SK-N-SH treated with all-trans-retinoic acid at 6 μM for 48 hours (cell line): ENCODE results near the gene CACNA1I.

ENCODE experiments used
- ATAC-seq: fragments of 200-7000 bp; cut with Tn5 transposase; 3 replicates; pipeline ENCODE4 v1.9.1; 2020; ENCODE audit warnings: mild to moderate bottlenecking, moderate library complexity
- ARNTL ChIP-seq: fragments of 450-650 bp; formaldehyde crosslinking; IDR thresholded peaks from 2 replicates; pipeline ENCODE4 v1.5.0; 2020; ENCODE audit warnings: low read depth, mild to moderate bottlenecking, moderate library complexity, borderline replicate concordance
- BACH2 ChIP-seq: fragments of 250-450 bp; sonication (Bioruptor Pico); IDR thresholded peaks from 2 replicates; pipeline ENCODE4 v1.9.0; 2021; ENCODE audit warnings: mild to moderate bottlenecking, borderline replicate concordance
- CSDC2 ChIP-seq: fragments of 250-450 bp; sonication (Bioruptor Pico); IDR thresholded peaks from 2 replicates; pipeline ENCODE4 v1.5.0; 2020; ENCODE audit warnings: mild to moderate bottlenecking, moderate library complexity
- ESRRG ChIP-seq: fragments of 250-450 bp; sonication (Bioruptor Pico); IDR thresholded peaks from 2 replicates; pipeline ENCODE4 v1.6.1; 2021; ENCODE audit warnings: mild to moderate bottlenecking
- GLIS3 ChIP-seq: fragments of 250-450 bp; sonication (Bioruptor Pico); IDR thresholded peaks from 2 replicates; pipeline ENCODE4 v1.5.0; 2020; ENCODE audit warnings: mild to moderate bottlenecking, moderate library complexity
- OSR1 ChIP-seq: fragments of 250-450 bp; sonication (Bioruptor Pico); IDR thresholded peaks from 2 replicates; pipeline ENCODE4 v1.8.0; 2022; ENCODE audit warnings: moderate library complexity, mild to moderate bottlenecking, inconsistent platforms
- PPARA ChIP-seq: fragments of 250-450 bp; sonication (Bioruptor Pico); IDR thresholded peaks from 2 replicates; pipeline ENCODE4 v1.5.0; 2020; ENCODE audit warnings: mild to moderate bottlenecking, borderline replicate concordance
- RARB ChIP-seq: fragments of 250-450 bp; sonication (Bioruptor Pico); IDR thresholded peaks from 2 replicates; pipeline ENCODE4 v1.8.0; 2021; ENCODE audit warnings: mild to moderate bottlenecking, moderate library complexity
- SNAI2 ChIP-seq: fragments of 250-450 bp; sonication (Bioruptor Pico); IDR thresholded peaks from 2 replicates; pipeline ENCODE4 v1.5.0; 2020; ENCODE audit warnings: mild to moderate bottlenecking, moderate library complexity
- TCF4 ChIP-seq: fragments of 250-450 bp; sonication (Bioruptor Pico); IDR thresholded peaks from 2 replicates; pipeline ENCODE4 v1.8.0; 2021; ENCODE audit warnings: mild to moderate bottlenecking, moderate library complexity, borderline replicate concordance
- TOX ChIP-seq: fragments of 250-450 bp; sonication (Bioruptor Pico); IDR thresholded peaks from 2 replicates; pipeline ENCODE4 v1.8.0; 2021; ENCODE audit warnings: mild to moderate bottlenecking, moderate library complexity, borderline replicate concordance
- ZC3H10 ChIP-seq: fragments of 250-450 bp; sonication (Bioruptor Pico); IDR thresholded peaks from 2 replicates; pipeline ENCODE4 v1.5.1; 2021; ENCODE audit warnings: mild to moderate bottlenecking, moderate library complexity
- ZFP3 ChIP-seq: fragments of 250-450 bp; sonication (Bioruptor Pico); IDR thresholded peaks from 2 replicates; pipeline ENCODE4 v1.5.0; 2020; ENCODE audit warnings: mild to moderate bottlenecking, moderate library complexity
- ZFP30 ChIP-seq: fragments of 450-650 bp; formaldehyde crosslinking; IDR thresholded peaks from 2 replicates; pipeline ENCODE4 v1.5.0; 2022; ENCODE audit warnings: mild to moderate bottlenecking, moderate library complexity
- ZNF565 ChIP-seq: fragments of 450-650 bp; formaldehyde crosslinking; conservative IDR thresholded peaks from 2 replicates; pipeline ENCODE4 v1.5.0; 2020; ENCODE audit warnings: low read depth, mild to moderate bottlenecking, moderate library complexity
- ZNF70 ChIP-seq: fragments of 450-650 bp; formaldehyde crosslinking; IDR thresholded peaks from 2 replicates; pipeline ENCODE4 v1.5.0; 2020; ENCODE audit warnings: mild to moderate bottlenecking, moderate library complexity
- ZNF8 ChIP-seq: fragments of 450-650 bp; formaldehyde crosslinking; IDR thresholded peaks from 2 replicates; pipeline ENCODE4 v1.5.0; 2020; ENCODE audit warnings: mild to moderate bottlenecking, moderate library complexity
- TF ChIP-seq, protein P1 (sequence below): fragments of 250-450 bp; sonication (Bioruptor Pico); IDR thresholded peaks from 2 replicates; pipeline ENCODE4 v1.5.1; 2021; ENCODE audit warnings: mild to moderate bottlenecking, moderate library complexity
- TF ChIP-seq, protein P2 (sequence below): fragments of 250-450 bp; sonication (Bioruptor Pico); IDR thresholded peaks from 2 replicates; pipeline ENCODE4 v1.5.1; 2020; ENCODE audit warnings: low read depth, mild to moderate bottlenecking, moderate library complexity
- TF ChIP-seq, protein P3 (sequence below): fragments of 250-450 bp; sonication (Bioruptor Pico); IDR thresholded peaks from 2 replicates; pipeline ENCODE4 v1.8.0; 2021; ENCODE audit warnings: low read depth, mild to moderate bottlenecking, moderate library complexity, borderline replicate concordance
- TF ChIP-seq, protein P4 (sequence below): fragments of 250-450 bp; sonication (Bioruptor Pico); IDR thresholded peaks from 2 replicates; pipeline ENCODE4 v1.8.0; 2020; ENCODE audit warnings: mild to moderate bottlenecking, moderate library complexity, borderline replicate concordance

CACNA1I gene

DNA sequence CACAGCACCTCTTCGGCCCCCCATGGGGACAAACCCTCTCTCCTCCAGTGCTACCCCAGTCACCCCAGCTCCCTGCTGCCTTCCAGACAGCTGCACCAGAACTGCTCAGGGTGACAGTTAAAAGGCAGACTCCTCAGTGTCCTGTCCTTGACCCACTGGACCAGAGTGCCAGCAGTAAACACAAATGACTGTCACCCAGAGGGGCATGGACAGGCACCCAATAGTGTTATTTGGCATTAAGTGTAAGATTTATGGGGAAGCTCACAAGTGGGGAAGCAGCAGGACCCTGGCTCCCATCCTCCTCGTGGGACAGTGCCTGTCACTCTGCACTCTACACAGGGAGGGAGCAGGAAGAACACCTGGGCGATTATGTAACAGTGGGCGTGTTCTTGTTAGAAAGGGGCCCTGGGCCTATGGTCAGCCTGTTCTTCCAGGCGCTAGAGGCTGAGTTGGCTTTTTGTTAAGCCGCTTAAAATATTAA, 43.0 kb upstream of the CACNA1I start:
- ATAC-seq, result no peak
- TF ChIP-seq ESRRG, result no peak
- no peak for TF ChIP-seq PPARA (CRISPR knock-in tag)
- no peak for TF ChIP-seq ZNF565 (CRISPR knock-in tag)
- no peak for TF ChIP-seq RARB (CRISPR knock-in tag)
- no peak for TF ChIP-seq OSR1 (CRISPR knock-in tag)
- no peak for TF ChIP-seq SNAI2 (CRISPR knock-in tag)
- TF ChIP-seq, protein P1, sequence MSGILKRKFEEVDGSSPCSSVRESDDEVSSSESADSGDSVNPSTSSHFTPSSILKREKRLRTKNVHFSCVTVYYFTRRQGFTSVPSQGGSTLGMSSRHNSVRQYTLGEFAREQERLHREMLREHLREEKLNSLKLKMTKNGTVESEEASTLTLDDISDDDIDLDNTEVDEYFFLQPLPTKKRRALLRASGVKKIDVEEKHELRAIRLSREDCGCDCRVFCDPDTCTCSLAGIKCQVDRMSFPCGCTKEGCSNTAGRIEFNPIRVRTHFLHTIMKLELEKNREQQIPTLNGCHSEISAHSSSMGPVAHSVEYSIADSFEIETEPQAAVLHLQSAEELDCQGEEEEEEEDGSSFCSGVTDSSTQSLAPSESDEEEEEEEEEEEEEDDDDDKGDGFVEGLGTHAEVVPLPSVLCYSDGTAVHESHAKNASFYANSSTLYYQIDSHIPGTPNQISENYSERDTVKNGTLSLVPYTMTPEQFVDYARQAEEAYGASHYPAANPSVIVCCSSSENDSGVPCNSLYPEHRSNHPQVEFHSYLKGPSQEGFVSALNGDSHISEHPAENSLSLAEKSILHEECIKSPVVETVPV (CRISPR knock-in tag), result no peak
- TF ChIP-seq ZFP3, result no peak
- no peak for TF ChIP-seq GLIS3
- TF ChIP-seq TCF4 (CRISPR knock-in tag), result no peak
- TF ChIP-seq ZNF70 (CRISPR knock-in tag), result no peak
- TF ChIP-seq, protein P2, sequence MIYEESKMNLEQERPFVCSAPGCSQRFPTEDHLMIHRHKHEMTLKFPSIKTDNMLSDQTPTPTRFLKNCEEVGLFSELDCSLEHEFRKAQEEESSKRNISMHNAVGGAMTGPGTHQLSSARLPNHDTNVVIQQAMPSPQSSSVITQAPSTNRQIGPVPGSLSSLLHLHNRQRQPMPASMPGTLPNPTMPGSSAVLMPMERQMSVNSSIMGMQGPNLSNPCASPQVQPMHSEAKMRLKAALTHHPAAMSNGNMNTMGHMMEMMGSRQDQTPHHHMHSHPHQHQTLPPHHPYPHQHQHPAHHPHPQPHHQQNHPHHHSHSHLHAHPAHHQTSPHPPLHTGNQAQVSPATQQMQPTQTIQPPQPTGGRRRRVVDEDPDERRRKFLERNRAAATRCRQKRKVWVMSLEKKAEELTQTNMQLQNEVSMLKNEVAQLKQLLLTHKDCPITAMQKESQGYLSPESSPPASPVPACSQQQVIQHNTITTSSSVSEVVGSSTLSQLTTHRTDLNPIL (CRISPR knock-in tag), result no peak
- TF ChIP-seq CSDC2 (CRISPR knock-in tag), result no peak
- TF ChIP-seq BACH2 (CRISPR knock-in tag), result no peak
- TF ChIP-seq ZC3H10, result no peak

DNA sequence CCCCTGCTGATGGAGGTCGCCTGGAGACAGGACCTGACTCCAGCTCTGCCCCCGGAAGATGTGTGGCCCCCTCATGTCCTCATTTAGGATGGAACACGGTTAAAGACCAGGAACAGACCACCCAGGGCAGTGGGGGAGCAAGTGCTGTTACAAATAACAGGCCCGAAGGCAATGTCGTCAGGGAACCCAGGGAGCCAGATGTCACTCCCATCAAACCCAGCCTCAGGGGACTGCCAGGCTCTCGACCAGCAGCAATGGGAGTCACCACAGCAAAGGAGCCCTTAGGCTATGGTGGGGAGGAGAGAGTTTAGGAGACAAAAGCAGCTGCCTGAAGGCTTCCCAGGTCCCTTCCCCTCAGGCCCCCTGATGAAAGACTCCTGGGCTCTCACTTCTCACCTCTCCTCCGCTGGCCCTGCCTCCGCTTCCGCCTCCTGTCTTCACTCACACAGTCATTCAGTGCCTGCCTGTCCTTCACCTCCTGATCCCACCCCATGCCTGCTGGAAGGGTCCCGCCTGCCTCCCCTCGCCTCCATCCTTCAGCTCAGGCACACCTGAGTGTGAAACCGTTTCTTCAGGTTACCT, 42.4 kb upstream of the CACNA1I start:
- TF ChIP-seq ZNF8 (CRISPR knock-in tag) (no peak), ZFP30 (CRISPR knock-in tag) (no peak), SNAI2 (CRISPR knock-in tag) (no peak), CSDC2 (CRISPR knock-in tag) (no peak), ARNTL (CRISPR knock-in tag) (no peak), ZNF70 (CRISPR knock-in tag) (no peak), RARB (CRISPR knock-in tag) (no peak)
- TF ChIP-seq, protein P1 (CRISPR knock-in tag), result no peak
- TF ChIP-seq, protein P3, sequence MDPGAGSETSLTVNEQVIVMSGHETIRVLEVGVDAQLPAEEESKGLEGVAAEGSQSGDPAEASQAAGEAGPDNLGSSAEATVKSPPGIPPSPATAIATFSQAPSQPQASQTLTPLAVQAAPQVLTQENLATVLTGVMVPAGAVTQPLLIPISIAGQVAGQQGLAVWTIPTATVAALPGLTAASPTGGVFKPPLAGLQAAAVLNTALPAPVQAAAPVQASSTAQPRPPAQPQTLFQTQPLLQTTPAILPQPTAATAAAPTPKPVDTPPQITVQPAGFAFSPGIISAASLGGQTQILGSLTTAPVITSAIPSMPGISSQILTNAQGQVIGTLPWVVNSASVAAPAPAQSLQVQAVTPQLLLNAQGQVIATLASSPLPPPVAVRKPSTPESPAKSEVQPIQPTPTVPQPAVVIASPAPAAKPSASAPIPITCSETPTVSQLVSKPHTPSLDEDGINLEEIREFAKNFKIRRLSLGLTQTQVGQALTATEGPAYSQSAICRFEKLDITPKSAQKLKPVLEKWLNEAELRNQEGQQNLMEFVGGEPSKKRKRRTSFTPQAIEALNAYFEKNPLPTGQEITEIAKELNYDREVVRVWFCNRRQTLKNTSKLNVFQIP (CRISPR knock-in tag), result no peak
- ATAC-seq, result no peak

DNA sequence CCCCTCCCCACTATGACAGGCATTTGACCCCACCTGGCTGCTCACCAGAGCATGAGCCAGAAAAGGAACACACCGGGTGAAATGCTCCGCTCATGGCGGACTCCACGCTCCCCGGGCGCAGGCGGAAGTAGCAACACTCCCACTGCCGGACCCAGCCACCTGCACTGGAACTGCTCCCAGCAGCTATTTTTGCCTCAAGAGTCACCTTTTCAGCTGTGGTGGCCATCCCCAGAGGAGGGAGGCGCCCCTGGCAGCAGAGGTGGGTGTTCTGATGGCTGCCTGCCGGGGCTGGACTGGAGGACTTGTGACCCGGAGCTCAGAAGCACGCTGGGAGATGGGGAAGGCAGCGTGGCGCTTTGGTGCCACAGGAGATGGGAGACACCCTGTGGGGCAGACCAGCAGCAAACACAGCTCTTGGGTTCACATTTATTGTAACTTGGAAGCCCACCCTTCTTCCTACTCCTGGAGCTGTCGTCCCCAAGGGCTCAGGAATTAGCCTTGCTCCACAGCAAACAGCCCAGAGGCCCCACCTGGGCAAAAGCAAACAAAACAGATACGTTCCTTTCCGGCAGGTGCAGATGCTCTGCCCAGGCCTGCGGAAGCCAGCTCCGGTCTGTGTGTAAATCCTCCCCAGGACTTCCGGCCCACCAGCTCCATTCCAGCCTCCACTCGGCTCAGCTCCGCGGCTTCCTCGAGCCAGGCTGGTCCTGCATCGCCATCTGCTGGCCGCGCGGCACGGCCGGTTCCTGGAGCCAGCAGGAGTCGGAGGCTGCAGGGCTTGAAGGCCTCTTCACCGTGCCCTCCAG, 41.7 kb upstream of the CACNA1I start:
- no peak for TF ChIP-seq SNAI2 (CRISPR knock-in tag)
- TF ChIP-seq ESRRG, result no peak
- TF ChIP-seq, protein P4, sequence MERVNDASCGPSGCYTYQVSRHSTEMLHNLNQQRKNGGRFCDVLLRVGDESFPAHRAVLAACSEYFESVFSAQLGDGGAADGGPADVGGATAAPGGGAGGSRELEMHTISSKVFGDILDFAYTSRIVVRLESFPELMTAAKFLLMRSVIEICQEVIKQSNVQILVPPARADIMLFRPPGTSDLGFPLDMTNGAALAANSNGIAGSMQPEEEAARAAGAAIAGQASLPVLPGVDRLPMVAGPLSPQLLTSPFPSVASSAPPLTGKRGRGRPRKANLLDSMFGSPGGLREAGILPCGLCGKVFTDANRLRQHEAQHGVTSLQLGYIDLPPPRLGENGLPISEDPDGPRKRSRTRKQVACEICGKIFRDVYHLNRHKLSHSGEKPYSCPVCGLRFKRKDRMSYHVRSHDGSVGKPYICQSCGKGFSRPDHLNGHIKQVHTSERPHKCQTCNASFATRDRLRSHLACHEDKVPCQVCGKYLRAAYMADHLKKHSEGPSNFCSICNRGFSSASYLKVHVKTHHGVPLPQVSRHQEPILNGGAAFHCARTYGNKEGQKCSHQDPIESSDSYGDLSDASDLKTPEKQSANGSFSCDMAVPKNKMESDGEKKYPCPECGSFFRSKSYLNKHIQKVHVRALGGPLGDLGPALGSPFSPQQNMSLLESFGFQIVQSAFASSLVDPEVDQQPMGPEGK (CRISPR knock-in tag), result no peak
- TF ChIP-seq, protein P1 (CRISPR knock-in tag), result no peak
- TF ChIP-seq TOX (CRISPR knock-in tag), result no peak
- TF ChIP-seq ZFP3, result no peak
- no peak for TF ChIP-seq TCF4 (CRISPR knock-in tag)
- no peak for TF ChIP-seq ARNTL (CRISPR knock-in tag)
- TF ChIP-seq PPARA (CRISPR knock-in tag), result no peak
- ATAC-seq, result peak; percentile 34
